Gastroesophageal sphincter (tissue), 3 donors: ENCODE data around the gene SYCP1.

Source experiments
- CTCF ChIP-seq, 4 experiments: fragments of 200-600 bp in 2 of 4; fragments of 450-650 bp in 2 of 4; sonication (generic) in 1 of 4; IDR thresholded peaks; one replicate each; pipeline ENCODE4 v1.5.1; 2017 to 2019; ENCODE audit warnings: antibody characterized with exemption in 4 of 4, mild to moderate bottlenecking in 2 of 4, moderate library complexity in 2 of 4
- POLR2A ChIP-seq, 2 donors: fragments of 450-650 bp; IDR thresholded peaks; one replicate each; pipeline ENCODE4 v1.6.1; 2017; ENCODE audit warnings: antibody characterized with exemption in 2 of 2, mild to moderate bottlenecking in 2 of 2, moderate library complexity in 1 of 2
- POLR2AphosphoS5 ChIP-seq: sonication (generic); formaldehyde crosslinking; IDR thresholded peaks from one replicate; pipeline ENCODE4 v1.6.1; 2017; ENCODE audit warnings: antibody characterized with exemption

GRCh38 chr1:114976891-114977290, 122.2 kb downstream of the SYCP1 start:
- TF ChIP-seq CTCF (IDR thresholded peaks at IDR 0.05) (no peak), POLR2A (IDR thresholded peaks at IDR 0.05) (no peak), POLR2AphosphoS5 (no peak)
